Ishikawa (cell line): ENCODE data around the gene AFG3L2.

Experiments
- CEBPB ChIP-seq: IDR thresholded peaks from 2 replicates; pipeline ENCODE4 v1.6.1; 2012
- CREB1 ChIP-seq: IDR thresholded peaks from 2 replicates; pipeline ENCODE4 v1.6.1; 2012; ENCODE audit warnings: low read depth
- EGR1 ChIP-seq: IDR thresholded peaks from 2 replicates; pipeline ENCODE4 v1.6.1; 2012
- EP300 ChIP-seq: IDR thresholded peaks from 2 replicates; pipeline ENCODE4 v1.6.1; 2012; ENCODE audit warnings: borderline replicate concordance
- FOXM1 ChIP-seq: IDR thresholded peaks from 2 replicates; pipeline ENCODE4 v1.6.1; 2012; ENCODE audit warnings: low read depth, borderline replicate concordance
- MAX ChIP-seq: IDR thresholded peaks from 2 replicates; pipeline ENCODE4 v1.6.1; 2012
- NFIC ChIP-seq: IDR thresholded peaks from 2 replicates; pipeline ENCODE4 v1.6.1; 2012
- RAD21 ChIP-seq: IDR thresholded peaks from 2 replicates; pipeline ENCODE4 v1.6.1; 2012; ENCODE audit warnings: low read depth
- TAF1 ChIP-seq: IDR thresholded peaks from 2 replicates; pipeline ENCODE4 v1.6.1; 2012; ENCODE audit warnings: low read depth, mild to moderate bottlenecking
- TCF12 ChIP-seq: IDR thresholded peaks from 2 replicates; pipeline ENCODE4 v1.6.1; 2012; ENCODE audit warnings: low read depth
- TEAD4 ChIP-seq: IDR thresholded peaks from 2 replicates; pipeline ENCODE4 v1.6.1; 2012
- USF1 ChIP-seq: IDR thresholded peaks from 2 replicates; pipeline ENCODE4 v1.6.1; 2012
- YY1 ChIP-seq: IDR thresholded peaks from 2 replicates; pipeline ENCODE4 v1.6.1; 2012; ENCODE audit warnings: low read depth
- ZBTB7A ChIP-seq: IDR thresholded peaks from 2 replicates; pipeline ENCODE4 v1.6.1; 2012; ENCODE audit warnings: low read depth
- TF ChIP-seq, protein P1 (sequence below): IDR thresholded peaks from 2 replicates; pipeline ENCODE4 v1.6.1; 2012; ENCODE audit warnings: low read depth, mild to moderate bottlenecking

Gene AFG3L2

GRCh38 chr18:12296087-12296403 is 81.0 kb downstream of the AFG3L2 start:
- TF ChIP-seq MAX (no peak), RAD21 (no peak), CREB1 (no peak), FOXM1 (no peak), CEBPB (no peak), EGR1 (no peak), TEAD4 (no peak), TAF1 (no peak), TCF12 (no peak), USF1 (no peak)

DNA sequence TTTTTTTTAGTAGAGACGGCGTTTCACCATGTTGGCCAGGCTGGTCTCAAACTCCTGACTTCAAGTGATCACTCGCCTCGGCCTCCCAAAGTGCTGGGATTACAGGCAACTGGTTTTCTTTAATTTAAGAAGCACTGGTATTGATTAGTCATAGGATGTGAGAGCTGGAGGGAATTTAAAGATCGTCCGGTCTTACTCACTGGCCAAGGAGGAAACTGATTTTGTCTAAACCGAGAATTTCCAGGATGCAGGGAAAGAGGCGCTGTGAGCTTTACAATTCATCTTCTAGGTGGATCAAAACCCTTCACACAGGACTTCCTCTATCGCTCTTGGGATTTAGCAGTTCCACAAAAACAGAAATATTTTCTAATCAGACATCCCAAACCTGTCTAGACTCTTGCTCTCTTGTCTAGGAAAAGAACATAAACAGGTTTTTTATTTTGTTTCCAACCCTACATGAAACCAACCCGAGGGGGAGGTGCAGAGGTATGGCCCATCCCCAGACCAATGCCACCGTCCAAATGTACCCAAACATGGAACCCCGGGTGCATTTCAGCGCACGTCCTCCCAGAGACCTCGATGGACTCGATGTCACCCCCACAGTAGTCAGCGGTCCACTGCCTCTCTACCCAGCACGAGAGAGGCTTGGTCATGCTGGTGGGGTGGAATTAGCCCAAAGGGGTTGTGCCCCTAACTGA is 81.5 kb downstream of the AFG3L2 start:
- no peak for TF ChIP-seq CREB1
- no peak for TF ChIP-seq ZBTB7A
- no peak for TF ChIP-seq TAF1
- no peak for TF ChIP-seq NFIC
- TF ChIP-seq RAD21 = no peak
- TF ChIP-seq YY1 = no peak
- no peak for TF ChIP-seq CEBPB
- TF ChIP-seq, protein P1, sequence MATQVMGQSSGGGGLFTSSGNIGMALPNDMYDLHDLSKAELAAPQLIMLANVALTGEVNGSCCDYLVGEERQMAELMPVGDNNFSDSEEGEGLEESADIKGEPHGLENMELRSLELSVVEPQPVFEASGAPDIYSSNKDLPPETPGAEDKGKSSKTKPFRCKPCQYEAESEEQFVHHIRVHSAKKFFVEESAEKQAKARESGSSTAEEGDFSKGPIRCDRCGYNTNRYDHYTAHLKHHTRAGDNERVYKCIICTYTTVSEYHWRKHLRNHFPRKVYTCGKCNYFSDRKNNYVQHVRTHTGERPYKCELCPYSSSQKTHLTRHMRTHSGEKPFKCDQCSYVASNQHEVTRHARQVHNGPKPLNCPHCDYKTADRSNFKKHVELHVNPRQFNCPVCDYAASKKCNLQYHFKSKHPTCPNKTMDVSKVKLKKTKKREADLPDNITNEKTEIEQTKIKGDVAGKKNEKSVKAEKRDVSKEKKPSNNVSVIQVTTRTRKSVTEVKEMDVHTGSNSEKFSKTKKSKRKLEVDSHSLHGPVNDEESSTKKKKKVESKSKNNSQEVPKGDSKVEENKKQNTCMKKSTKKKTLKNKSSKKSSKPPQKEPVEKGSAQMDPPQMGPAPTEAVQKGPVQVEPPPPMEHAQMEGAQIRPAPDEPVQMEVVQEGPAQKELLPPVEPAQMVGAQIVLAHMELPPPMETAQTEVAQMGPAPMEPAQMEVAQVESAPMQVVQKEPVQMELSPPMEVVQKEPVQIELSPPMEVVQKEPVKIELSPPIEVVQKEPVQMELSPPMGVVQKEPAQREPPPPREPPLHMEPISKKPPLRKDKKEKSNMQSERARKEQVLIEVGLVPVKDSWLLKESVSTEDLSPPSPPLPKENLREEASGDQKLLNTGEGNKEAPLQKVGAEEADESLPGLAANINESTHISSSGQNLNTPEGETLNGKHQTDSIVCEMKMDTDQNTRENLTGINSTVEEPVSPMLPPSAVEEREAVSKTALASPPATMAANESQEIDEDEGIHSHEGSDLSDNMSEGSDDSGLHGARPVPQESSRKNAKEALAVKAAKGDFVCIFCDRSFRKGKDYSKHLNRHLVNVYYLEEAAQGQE = no peak
- no peak for TF ChIP-seq FOXM1
- TF ChIP-seq EGR1 = no peak
- no peak for TF ChIP-seq TEAD4
- no peak for TF ChIP-seq TCF12
- TF ChIP-seq MAX = no peak

DNA sequence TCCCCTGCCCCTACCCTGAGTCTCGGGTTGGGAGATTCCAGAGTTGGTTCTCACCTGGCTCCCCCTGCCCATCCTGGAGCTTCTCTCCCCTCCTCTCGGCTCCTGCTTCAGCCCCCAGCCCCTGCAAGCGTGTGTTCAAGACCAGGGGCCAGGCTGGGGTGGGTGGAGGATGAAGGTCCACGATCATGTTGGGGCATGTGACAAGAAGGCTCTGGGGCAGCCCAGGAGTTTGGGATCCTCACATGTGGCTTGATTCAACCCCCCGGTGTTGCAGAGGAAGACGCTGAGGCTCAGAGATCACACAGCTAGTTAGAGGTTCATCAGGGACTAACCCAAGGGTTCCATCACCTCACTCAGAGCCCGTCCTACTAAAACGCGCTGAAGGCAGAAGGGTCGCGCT is 83.2 kb downstream of the AFG3L2 start:
- no peak for TF ChIP-seq MAX
- no peak for TF ChIP-seq EP300
- TF ChIP-seq FOXM1 = no peak
- TF ChIP-seq EGR1 = no peak
- TF ChIP-seq USF1 = no peak
- TF ChIP-seq NFIC = no peak
- no peak for TF ChIP-seq YY1
- TF ChIP-seq RAD21 = no peak
- TF ChIP-seq, protein P1 = no peak
- no peak for TF ChIP-seq ZBTB7A
- TF ChIP-seq CEBPB = no peak
- no peak for TF ChIP-seq CREB1
- no peak for TF ChIP-seq TEAD4
- no peak for TF ChIP-seq TAF1
- TF ChIP-seq TCF12 = no peak

DNA sequence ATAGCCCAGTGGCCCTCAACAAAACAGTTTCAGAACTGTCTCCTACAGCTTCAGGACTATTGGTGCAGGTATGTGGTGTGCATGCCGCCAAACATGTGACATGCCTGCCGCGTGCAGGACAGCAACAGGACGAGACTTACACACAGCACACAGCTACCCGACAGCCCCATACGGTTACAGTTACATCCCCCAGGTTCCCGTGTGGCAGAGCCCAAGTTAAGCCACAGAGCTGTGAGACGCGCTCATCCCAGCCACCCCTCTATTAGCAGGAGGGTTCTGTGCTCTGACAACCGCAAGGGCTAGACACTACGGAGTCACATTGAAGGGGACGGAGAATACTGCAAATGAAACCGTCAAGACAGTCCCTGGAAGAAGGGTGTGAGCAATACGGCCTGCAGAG is 85.3 kb downstream of the AFG3L2 start:
- TF ChIP-seq CEBPB = no peak

GRCh38 chr18:12291161-12291560 is 85.9 kb downstream of the AFG3L2 start:
- TF ChIP-seq YY1 (no peak), EP300 (no peak), EGR1 (no peak), TEAD4 (no peak), RAD21 (no peak), NFIC (no peak), CREB1 (no peak), MAX (no peak), TCF12 (no peak), TAF1 (no peak), USF1 (no peak), CEBPB (no peak), ZBTB7A (no peak), FOXM1 (no peak)
- TF ChIP-seq, protein P1 = no peak
